AG10803 (cell line): ENCODE measurements around the gene ANKIB1.
A peak's percentile ranks its signal among the peaks of the same experiment; 100 is the strongest.

Experiments
- DNase-seq: peaks from one replicate; pipeline ENCODE4 v3.0.0; 2010; ENCODE audit warnings: low read depth
- H3K4me3 ChIP-seq: 2 replicates; pipeline ENCODE4 v1.5.1; 2011; ENCODE audit warnings: mild to moderate bottlenecking, low read length, control low read depth
- TF ChIP-seq, protein P1 (sequence below): conservative IDR thresholded peaks from 2 replicates; pipeline ENCODE4 v1.5.1; 2011; ENCODE audit warnings: mild to moderate bottlenecking, low read length, control low read depth, inconsistent platforms

The ANKIB1 gene

DNA sequence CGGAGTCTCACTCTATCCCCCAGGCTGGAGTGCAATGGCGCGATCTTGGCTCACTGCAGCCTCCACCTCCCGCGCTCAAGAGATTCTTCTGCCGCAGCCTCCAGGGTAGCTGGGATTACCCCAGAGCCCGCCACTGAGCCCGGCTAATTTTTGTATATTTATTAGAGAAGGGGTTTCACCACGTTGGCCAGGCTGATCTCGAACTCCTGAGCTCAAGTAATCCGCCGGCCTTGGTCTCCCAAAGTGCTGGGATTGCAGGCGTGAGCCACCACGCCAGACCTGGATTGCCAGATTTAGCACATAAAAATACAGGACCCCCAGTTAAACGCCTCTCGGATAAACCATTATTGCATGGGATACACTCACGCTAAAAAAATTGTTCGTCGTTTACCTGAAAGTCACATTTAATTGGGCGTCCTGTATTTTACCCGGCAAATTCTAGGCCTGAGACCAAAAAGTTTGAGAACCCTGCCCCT lies 201.1 kb downstream of the ANKIB1 start:
- peak overlapping the region; percentile 80 for H3K4me3 ChIP-seq
- TF ChIP-seq, protein P1, sequence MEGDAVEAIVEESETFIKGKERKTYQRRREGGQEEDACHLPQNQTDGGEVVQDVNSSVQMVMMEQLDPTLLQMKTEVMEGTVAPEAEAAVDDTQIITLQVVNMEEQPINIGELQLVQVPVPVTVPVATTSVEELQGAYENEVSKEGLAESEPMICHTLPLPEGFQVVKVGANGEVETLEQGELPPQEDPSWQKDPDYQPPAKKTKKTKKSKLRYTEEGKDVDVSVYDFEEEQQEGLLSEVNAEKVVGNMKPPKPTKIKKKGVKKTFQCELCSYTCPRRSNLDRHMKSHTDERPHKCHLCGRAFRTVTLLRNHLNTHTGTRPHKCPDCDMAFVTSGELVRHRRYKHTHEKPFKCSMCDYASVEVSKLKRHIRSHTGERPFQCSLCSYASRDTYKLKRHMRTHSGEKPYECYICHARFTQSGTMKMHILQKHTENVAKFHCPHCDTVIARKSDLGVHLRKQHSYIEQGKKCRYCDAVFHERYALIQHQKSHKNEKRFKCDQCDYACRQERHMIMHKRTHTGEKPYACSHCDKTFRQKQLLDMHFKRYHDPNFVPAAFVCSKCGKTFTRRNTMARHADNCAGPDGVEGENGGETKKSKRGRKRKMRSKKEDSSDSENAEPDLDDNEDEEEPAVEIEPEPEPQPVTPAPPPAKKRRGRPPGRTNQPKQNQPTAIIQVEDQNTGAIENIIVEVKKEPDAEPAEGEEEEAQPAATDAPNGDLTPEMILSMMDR, result no peak; the same call in none of the 2 replicates
- no peak for DNase-seq

DNA sequence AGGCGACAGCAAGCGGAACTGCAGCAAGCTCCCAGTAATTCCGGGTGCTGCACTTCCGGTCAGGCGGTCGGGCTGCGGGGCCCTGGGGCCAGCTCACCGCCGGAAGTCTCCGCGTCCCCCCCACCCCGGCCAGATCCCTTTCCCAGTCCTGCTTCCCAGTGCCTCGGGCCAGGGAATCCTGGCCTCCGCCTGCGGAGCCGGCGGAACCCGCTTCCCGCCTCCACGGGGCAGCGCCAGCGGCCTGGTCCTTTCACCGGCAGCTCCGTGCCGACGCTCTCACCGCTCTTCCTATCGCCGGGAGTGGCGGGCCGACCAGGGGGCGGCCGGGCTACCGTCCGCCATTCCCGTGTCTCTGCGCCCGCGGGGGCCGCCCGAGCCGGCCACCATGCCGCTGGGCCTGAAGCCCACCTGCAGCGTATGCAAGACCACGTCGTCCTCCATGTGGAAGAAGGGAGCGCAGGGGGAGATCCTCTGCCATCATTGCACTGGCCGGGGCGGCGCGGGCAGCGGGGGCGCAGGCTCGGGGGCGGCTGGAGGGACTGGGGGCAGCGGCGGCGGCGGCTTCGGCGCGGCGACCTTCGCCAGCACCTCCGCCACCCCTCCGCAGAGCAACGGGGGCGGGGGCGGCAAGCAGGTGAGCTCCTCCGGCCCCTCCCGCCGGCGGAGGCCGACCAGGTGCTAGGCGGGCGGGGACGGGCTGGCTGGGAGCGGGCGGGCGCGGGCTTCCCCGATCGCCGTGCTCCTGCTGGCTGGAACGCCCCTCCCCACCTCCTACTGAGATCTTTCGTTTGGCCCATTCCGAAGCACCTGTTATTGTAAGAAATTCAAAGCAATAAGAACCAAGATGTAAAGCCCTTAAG lies 201.8 kb downstream of the ANKIB1 start, which contains the start of gene GATAD1:
GATAD1 (plus strand) TSS at position 138 of the 860 bp plus-strand sequence; CDS start at position 386, 248 bp downstream.
- peak; percentile 89 for DNase-seq
- TF ChIP-seq, protein P1, result 0 out of 2 replicates have a peak, but pooled peaks have one; percentile 92
- peak within 1 kb of the TSS; percentile 80 for H3K4me3 ChIP-seq

DNA sequence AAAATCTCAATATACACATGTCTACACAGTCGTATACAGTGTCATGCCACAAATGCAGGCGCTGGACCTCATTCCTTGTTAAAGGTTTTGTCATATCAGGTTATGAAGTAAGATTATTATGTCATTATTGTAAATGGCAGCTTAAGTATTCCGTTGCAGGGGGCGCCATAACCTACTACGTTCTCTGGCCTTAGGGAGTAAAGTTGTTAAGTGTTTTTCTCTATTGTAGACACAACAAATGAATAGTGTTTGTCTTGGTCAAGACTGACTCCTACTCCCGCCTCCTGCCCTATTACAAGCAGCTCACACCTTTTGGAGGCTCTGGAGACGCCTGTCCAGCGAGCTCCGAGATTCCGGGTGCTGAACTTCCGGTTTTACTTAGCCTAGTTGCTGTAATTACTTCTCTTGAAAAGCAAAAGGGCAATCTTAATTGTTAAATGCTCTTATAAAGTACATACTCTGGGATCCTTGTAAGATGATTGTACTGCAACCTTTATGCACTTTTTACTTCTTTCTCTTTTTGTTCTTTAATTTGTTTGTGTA lies 202.5 kb downstream of the ANKIB1 start:
- peak overlapping the region; percentile 80 for H3K4me3 ChIP-seq
- DNase-seq, result peak; percentile 59
- TF ChIP-seq, protein P1, result peak; percentile 58
